Stimulated activated CD8-positive, alpha-beta memory T cell treated with anti-CD3 and anti-CD28 coated beads, Interleukin-12 subunit alpha, Interleukin-12 subunit beta, amount 100 ng/mL, for 1 hour (primary cell): ENCODE results near the gene RNF43.
"Not testable (repeated sequence)": the region's sequence is repeated elsewhere in the genome, so short reads cannot be mapped to it uniquely, and the experiment has no call there.

ENCODE experiments used
- DNase-seq: peaks from one replicate; pipeline ENCODE4 v3.0.0-alpha.2; 2020; ENCODE audit warnings: low read depth

RNF43 gene

GRCh38 chr17:58409432-58409831 lies 7.9 kb downstream of the RNF43 start:
- no peak for DNase-seq

- no peak for DNase-seq
Observed at GRCh38 chr17:58403311-58403710, 14.0 kb downstream of the RNF43 start.

GRCh38 chr17:58402679-58403078 lies 14.7 kb downstream of the RNF43 start:
- DNase-seq, result no peak

GRCh38 chr17:58402047-58402446 lies 15.3 kb downstream of the RNF43 start:
- DNase-seq, result no peak

- DNase-seq, result no peak
Observed at GRCh38 chr17:58401287-58401686, 16.0 kb downstream of the RNF43 start.

- no peak for DNase-seq
Observed at GRCh38 chr17:58400826-58401225, 16.5 kb downstream of the RNF43 start.

- no peak for DNase-seq
Observed at GRCh38 chr17:58399974-58400373, 17.4 kb downstream of the RNF43 start.

- DNase-seq, result no peak
Observed at GRCh38 chr17:58398574-58399266, 18.6 kb downstream of the RNF43 start.

GRCh38 chr17:58397421-58397820 lies 19.9 kb downstream of the RNF43 start:
- DNase-seq, result not testable (repeated sequence)

GRCh38 chr17:58396173-58396572 lies 21.2 kb downstream of the RNF43 start:
- no peak for DNase-seq

- no peak for DNase-seq
Observed at GRCh38 chr17:58394534-58395223, 22.7 kb downstream of the RNF43 start.

GRCh38 chr17:58391302-58391984 lies 25.9 kb downstream of the RNF43 start:
- DNase-seq, result no peak

GRCh38 chr17:58390884-58391283 lies 26.4 kb downstream of the RNF43 start:
- DNase-seq, result no peak

- no peak for DNase-seq
Observed at GRCh38 chr17:58388302-58389190, 28.8 kb downstream of the RNF43 start.

- DNase-seq, result no peak
Observed at GRCh38 chr17:58387834-58388233, 29.5 kb downstream of the RNF43 start.

- no peak for DNase-seq
Observed at GRCh38 chr17:58386708-58387107, 30.6 kb downstream of the RNF43 start.

GRCh38 chr17:58385359-58385899 lies 31.9 kb downstream of the RNF43 start:
- DNase-seq, result no peak

GRCh38 chr17:58384897-58385296 lies 32.4 kb downstream of the RNF43 start:
- DNase-seq, result no peak

- DNase-seq, result no peak
Observed at GRCh38 chr17:58383892-58384462, 33.4 kb downstream of the RNF43 start.

- DNase-seq, result no peak
Observed at GRCh38 chr17:58382872-58383242, 34.5 kb downstream of the RNF43 start.

- DNase-seq, result no peak
Observed at GRCh38 chr17:58382108-58382871, 35.0 kb downstream of the RNF43 start.
